ENCODE measurements around the gene SLC22A1.

Gene SLC22A1

DNA sequence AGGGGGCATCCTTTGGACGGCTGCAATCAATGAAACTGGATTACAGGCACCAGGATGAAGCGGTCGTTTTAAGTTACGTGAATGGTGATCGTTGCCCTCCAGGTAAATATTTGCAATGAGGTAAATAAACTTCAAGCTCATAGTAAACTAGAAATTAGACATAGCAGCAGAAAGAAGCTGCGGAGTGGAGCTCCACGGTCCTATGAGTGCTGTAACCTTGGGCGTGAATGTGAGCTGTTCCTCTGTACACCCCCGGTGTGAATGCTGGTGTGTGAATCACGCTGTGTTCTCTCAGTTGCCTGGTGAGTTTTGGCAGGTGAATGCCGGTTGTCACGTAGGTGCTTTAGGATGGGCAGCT is 42.0 kb upstream of the SLC22A1 start:
- Histone ChIP-seq H3K56ac (ENCODE audit: low read length) (no peak overlapping the region), H3K23ac (ENCODE audit: low read length) (no peak overlapping the region), H2BK120ac (ENCODE audit: low read depth, low read length) (no peak overlapping the region), H3K79me2 (ENCODE audit: control insufficient read depth, insufficient read depth, low read length) (no peaks in the 10 kb centered on the region), H3K4ac (ENCODE audit: low read depth, low read length) (no peak overlapping the region), H3K18ac (ENCODE audit: low read length) (no peak overlapping the region), H2BK5ac (ENCODE audit: low read length) (no peak overlapping the region), H4K8ac (ENCODE audit: low read depth, low read length) (no peak overlapping the region), H3K27me3 (ENCODE audit: insufficient read depth, low read length, poor library complexity) (no peaks in the 10 kb centered on the region), H2AK5ac (ENCODE audit: low read length) (no peak overlapping the region), H3K4me3 (ENCODE audit: low read length) (no peak overlapping the region), H3K4me1 (ENCODE audit: control insufficient read depth, low read depth, low read length) (no peaks in the 10 kb centered on the region), H3K36me3 (ENCODE audit: control insufficient read depth, insufficient read depth, low read length) (peaks cover 17% of the 10 kb centered on the region), H3K27ac (ENCODE audit: low read depth, low read length) (no peak overlapping the region), H3K79me1 (ENCODE audit: low read length) (no peaks in the 10 kb centered on the region), H4K5ac (ENCODE audit: low read length) (no peak overlapping the region), H3K4me2 (ENCODE audit: low read length) (no peak overlapping the region), H2BK15ac (replicated peaks; ENCODE audit: low read depth) (no peak overlapping the region), H3K9ac (ENCODE audit: low read length) (no peak overlapping the region)
- WGBS (ENCODE audit: extremely low coverage, insufficient coverage, low lambda C conversion rate): no CpG with 5 or more reads among the region's 12 CpGs
- DNase-seq: no peak

DNA sequence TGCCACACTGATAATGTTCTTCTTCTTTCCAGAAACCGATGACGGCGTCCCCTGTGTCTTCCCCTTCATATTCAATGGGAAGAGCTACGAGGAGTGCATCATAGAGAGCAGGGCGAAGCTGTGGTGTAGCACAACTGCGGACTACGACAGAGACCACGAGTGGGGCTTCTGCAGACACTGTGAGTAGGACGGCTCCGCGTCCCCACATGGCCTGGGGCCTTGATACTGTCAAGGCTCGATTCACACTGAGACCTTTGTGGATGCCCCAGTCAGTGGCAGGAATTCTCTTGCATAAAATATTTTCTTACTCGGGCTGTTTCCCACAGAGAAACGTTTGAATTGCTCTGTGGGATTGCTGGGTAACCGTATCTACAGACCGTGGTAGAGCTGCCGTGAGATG is 41.5 kb upstream of the SLC22A1 start:
- DNase-seq: no peak
- H3K23ac ChIP-seq (ENCODE audit: low read length): no peak overlapping the region
- H3K27me3 ChIP-seq (ENCODE audit: insufficient read depth, low read length, poor library complexity): no peaks in the 10 kb centered on the region
- no peak overlapping the region for H2BK5ac ChIP-seq (ENCODE audit: low read length)
- no peak overlapping the region for H3K18ac ChIP-seq (ENCODE audit: low read length)
- H3K4ac ChIP-seq (ENCODE audit: low read depth, low read length): no peak overlapping the region
- no peaks in the 10 kb centered on the region for H3K79me2 ChIP-seq (ENCODE audit: control insufficient read depth, insufficient read depth, low read length)
- H3K9ac ChIP-seq (ENCODE audit: low read length): no peak overlapping the region
- H3K56ac ChIP-seq (ENCODE audit: low read length): no peak overlapping the region
- H3K4me1 ChIP-seq (ENCODE audit: control insufficient read depth, low read depth, low read length): no peaks in the 10 kb centered on the region
- no peak overlapping the region for H2AK5ac ChIP-seq (ENCODE audit: low read length)
- H4K5ac ChIP-seq (ENCODE audit: low read length): no peak overlapping the region
- H4K8ac ChIP-seq (ENCODE audit: low read depth, low read length): no peak overlapping the region
- no peak overlapping the region for H3K4me2 ChIP-seq (ENCODE audit: low read length)
- peaks cover 17% of the 10 kb centered on the region for H3K36me3 ChIP-seq (ENCODE audit: control insufficient read depth, insufficient read depth, low read length)
- no CpG with 5 or more reads among the region's 17 CpGs for WGBS (ENCODE audit: extremely low coverage, insufficient coverage, low lambda C conversion rate)
- H3K4me3 ChIP-seq (ENCODE audit: low read length): no peak overlapping the region
- no peaks in the 10 kb centered on the region for H3K79me1 ChIP-seq (ENCODE audit: low read length)
- no peak overlapping the region for H2BK15ac ChIP-seq (replicated peaks; ENCODE audit: low read depth)
- H3K27ac ChIP-seq (ENCODE audit: low read depth, low read length): no peak overlapping the region
- no peak overlapping the region for H2BK120ac ChIP-seq (ENCODE audit: low read depth, low read length)

DNA sequence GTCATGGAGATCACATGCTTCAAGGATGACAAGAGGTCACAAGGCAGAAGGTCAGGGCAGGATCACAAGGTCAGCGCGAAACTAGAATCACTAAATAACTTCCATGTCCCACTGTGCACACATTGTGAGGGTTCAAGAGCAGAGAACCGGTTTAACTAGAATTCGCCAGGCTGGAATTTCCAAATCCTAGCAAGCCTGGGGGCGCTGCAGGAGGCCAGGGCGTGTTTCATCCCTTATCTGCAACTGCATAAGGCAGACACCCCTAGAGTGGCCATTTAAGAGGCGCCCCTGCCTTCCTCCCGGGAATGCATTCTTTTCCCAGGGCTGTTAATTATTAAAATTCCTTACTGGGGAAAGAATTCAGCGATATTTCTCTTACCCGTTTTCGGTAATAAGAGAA is 40.2 kb upstream of the SLC22A1 start:
- Histone ChIP-seq H3K79me1 (ENCODE audit: low read length) (no peaks in the 10 kb centered on the region), H3K4me2 (ENCODE audit: low read length) (no peak overlapping the region), H3K27ac (ENCODE audit: low read depth, low read length) (no peak overlapping the region), H3K4me3 (ENCODE audit: low read length) (no peak overlapping the region), H2BK5ac (ENCODE audit: low read length) (no peak overlapping the region), H3K23ac (ENCODE audit: low read length) (no peak overlapping the region), H3K9ac (ENCODE audit: low read length) (no peak overlapping the region), H4K5ac (ENCODE audit: low read length) (no peak overlapping the region), H3K4me1 (ENCODE audit: control insufficient read depth, low read depth, low read length) (no peaks in the 10 kb centered on the region), H3K27me3 (ENCODE audit: insufficient read depth, low read length, poor library complexity) (no peaks in the 10 kb centered on the region), H2BK120ac (ENCODE audit: low read depth, low read length) (no peak overlapping the region), H3K56ac (ENCODE audit: low read length) (no peak overlapping the region), H3K36me3 (ENCODE audit: control insufficient read depth, insufficient read depth, low read length) (peaks cover 14% of the 10 kb centered on the region), H2AK5ac (ENCODE audit: low read length) (no peak overlapping the region), H3K79me2 (ENCODE audit: control insufficient read depth, insufficient read depth, low read length) (no peaks in the 10 kb centered on the region), H3K4ac (ENCODE audit: low read depth, low read length) (no peak overlapping the region), H4K8ac (ENCODE audit: low read depth, low read length) (no peak overlapping the region), H2BK15ac (replicated peaks; ENCODE audit: low read depth) (no peak overlapping the region), H3K18ac (ENCODE audit: low read length) (no peak overlapping the region)
- WGBS (ENCODE audit: extremely low coverage, insufficient coverage, low lambda C conversion rate): no CpG with 5 or more reads among the region's 11 CpGs
- no peak for DNase-seq

DNA sequence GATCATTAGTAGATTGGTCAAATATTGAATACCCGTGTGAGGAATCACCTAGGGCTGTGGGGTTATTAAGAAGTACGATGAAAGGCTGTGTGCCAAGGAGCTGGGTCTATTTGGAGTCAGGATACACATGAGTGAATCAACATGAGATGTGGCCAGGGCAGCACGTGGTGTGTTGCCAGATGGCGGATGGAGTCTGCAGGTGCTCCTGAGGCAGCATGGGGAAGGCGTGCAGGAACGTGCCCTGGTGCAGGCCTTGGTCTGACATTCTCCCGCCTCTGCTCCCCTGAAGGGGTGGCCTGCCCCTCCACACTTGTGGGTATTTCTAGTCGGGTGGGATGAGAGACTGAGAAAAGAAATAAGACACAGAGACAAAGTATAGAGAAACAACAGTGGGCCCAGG is 39.0 kb upstream of the SLC22A1 start:
- Histone ChIP-seq H3K27ac (ENCODE audit: low read depth, low read length) (no peak overlapping the region), H3K23ac (ENCODE audit: low read length) (no peak overlapping the region), H4K5ac (ENCODE audit: low read length) (no peak overlapping the region), H3K79me2 (ENCODE audit: control insufficient read depth, insufficient read depth, low read length) (no peaks in the 10 kb centered on the region), H3K18ac (ENCODE audit: low read length) (no peak overlapping the region), H3K4ac (ENCODE audit: low read depth, low read length) (no peak overlapping the region), H3K4me1 (ENCODE audit: control insufficient read depth, low read depth, low read length) (no peaks in the 10 kb centered on the region), H2AK5ac (ENCODE audit: low read length) (no peak overlapping the region), H4K8ac (ENCODE audit: low read depth, low read length) (no peak overlapping the region), H3K9ac (ENCODE audit: low read length) (no peak overlapping the region), H2BK15ac (replicated peaks; ENCODE audit: low read depth) (no peak overlapping the region), H3K56ac (ENCODE audit: low read length) (no peak overlapping the region), H3K27me3 (ENCODE audit: insufficient read depth, low read length, poor library complexity) (no peaks in the 10 kb centered on the region), H2BK120ac (ENCODE audit: low read depth, low read length) (no peak overlapping the region), H3K4me2 (ENCODE audit: low read length) (no peak overlapping the region), H3K36me3 (ENCODE audit: control insufficient read depth, insufficient read depth, low read length) (peaks cover 14% of the 10 kb centered on the region), H3K79me1 (ENCODE audit: low read length) (no peaks in the 10 kb centered on the region), H3K4me3 (ENCODE audit: low read length) (no peak overlapping the region), H2BK5ac (ENCODE audit: low read length) (no peak overlapping the region)
- DNase-seq: no peak
- WGBS (ENCODE audit: extremely low coverage, insufficient coverage, low lambda C conversion rate): no CpG with 5 or more reads among the region's 8 CpGs

DNA sequence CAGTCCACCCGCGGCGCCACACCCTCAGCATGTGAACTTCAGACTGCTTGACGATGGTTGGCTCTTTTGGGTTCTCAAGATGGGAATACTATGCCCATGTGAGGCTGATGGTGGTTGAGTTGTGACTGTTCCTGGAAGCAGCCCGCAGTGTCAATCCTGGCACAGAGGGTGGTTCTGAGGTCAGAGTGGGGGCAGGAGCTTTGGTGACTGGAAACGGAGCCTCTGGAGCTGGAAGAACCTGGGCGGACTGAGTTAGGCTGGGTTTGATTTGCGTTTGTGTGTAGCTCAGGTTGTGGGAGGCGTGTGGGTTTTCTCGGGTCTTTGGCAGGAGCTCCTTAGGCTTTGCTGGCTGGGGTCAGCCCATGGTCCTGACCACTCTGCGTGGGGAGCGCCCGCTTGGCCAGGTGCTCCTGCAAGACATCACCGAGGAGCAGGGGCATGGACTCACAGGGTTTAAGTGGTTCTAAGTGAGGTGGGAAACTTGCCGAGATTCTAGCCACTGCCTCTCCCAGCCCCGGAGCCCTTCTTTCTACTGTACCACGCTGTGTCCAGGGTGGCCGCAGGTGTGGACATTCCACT is 37.3 kb upstream of the SLC22A1 start:
- no peak overlapping the region for H3K4ac ChIP-seq (ENCODE audit: low read depth, low read length)
- no peak for DNase-seq
- H3K79me2 ChIP-seq (ENCODE audit: control insufficient read depth, insufficient read depth, low read length): no peaks in the 10 kb centered on the region
- no peaks in the 10 kb centered on the region for H3K27me3 ChIP-seq (ENCODE audit: insufficient read depth, low read length, poor library complexity)
- H3K36me3 ChIP-seq (ENCODE audit: control insufficient read depth, insufficient read depth, low read length): peaks cover 6% of the 10 kb centered on the region
- no peak overlapping the region for H3K56ac ChIP-seq (ENCODE audit: low read length)
- no peak overlapping the region for H3K9ac ChIP-seq (ENCODE audit: low read length)
- WGBS (ENCODE audit: extremely low coverage, insufficient coverage, low lambda C conversion rate): no CpG with 5 or more reads among the region's 18 CpGs
- H2BK15ac ChIP-seq (replicated peaks; ENCODE audit: low read depth): no peak overlapping the region
- H3K27ac ChIP-seq (ENCODE audit: low read depth, low read length): no peak overlapping the region
- H2BK5ac ChIP-seq (ENCODE audit: low read length): no peak overlapping the region
- no peaks in the 10 kb centered on the region for H3K79me1 ChIP-seq (ENCODE audit: low read length)
- no peaks in the 10 kb centered on the region for H3K4me1 ChIP-seq (ENCODE audit: control insufficient read depth, low read depth, low read length)
- no peak overlapping the region for H3K4me2 ChIP-seq (ENCODE audit: low read length)
- H2AK5ac ChIP-seq (ENCODE audit: low read length): no peak overlapping the region
- H3K18ac ChIP-seq (ENCODE audit: low read length): no peak overlapping the region
- H3K23ac ChIP-seq (ENCODE audit: low read length): no peak overlapping the region
- no peak overlapping the region for H3K4me3 ChIP-seq (ENCODE audit: low read length)
- no peak overlapping the region for H4K5ac ChIP-seq (ENCODE audit: low read length)
- no peak overlapping the region for H4K8ac ChIP-seq (ENCODE audit: low read depth, low read length)
- H2BK120ac ChIP-seq (ENCODE audit: low read depth, low read length): no peak overlapping the region

DNA sequence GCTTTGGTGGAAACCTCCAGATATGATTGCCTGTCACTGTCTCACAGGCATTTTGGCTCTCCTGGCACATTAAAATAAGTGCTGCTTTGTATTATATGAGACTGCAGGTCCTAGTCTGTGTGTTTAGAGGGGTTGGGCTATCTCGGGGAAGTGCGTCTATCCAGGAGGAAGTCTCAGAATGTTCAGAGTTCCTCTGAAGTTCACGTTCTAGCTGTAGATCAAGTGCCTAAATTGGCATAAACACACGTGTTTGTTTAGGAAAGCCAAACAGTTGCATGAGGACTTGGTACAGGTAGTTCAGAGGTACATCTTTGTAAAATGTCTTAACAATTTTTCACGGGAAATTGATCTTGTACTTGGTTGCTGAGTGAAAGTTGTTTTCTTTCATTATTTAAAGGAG is 36.4 kb upstream of the SLC22A1 start:
- Histone ChIP-seq H2BK5ac (ENCODE audit: low read length) (no peak overlapping the region), H3K4me3 (ENCODE audit: low read length) (no peak overlapping the region), H4K5ac (ENCODE audit: low read length) (no peak overlapping the region), H3K4me1 (ENCODE audit: control insufficient read depth, low read depth, low read length) (no peaks in the 10 kb centered on the region), H4K8ac (ENCODE audit: low read depth, low read length) (no peak overlapping the region), H3K56ac (ENCODE audit: low read length) (no peak overlapping the region), H2BK15ac (replicated peaks; ENCODE audit: low read depth) (no peak overlapping the region), H3K9ac (ENCODE audit: low read length) (no peak overlapping the region), H2BK120ac (ENCODE audit: low read depth, low read length) (no peak overlapping the region), H3K4me2 (ENCODE audit: low read length) (no peak overlapping the region), H3K18ac (ENCODE audit: low read length) (no peak overlapping the region), H3K27ac (ENCODE audit: low read depth, low read length) (no peak overlapping the region), H2AK5ac (ENCODE audit: low read length) (no peak overlapping the region), H3K36me3 (ENCODE audit: control insufficient read depth, insufficient read depth, low read length) (peaks cover 7% of the 10 kb centered on the region), H3K4ac (ENCODE audit: low read depth, low read length) (no peak overlapping the region), H3K27me3 (ENCODE audit: insufficient read depth, low read length, poor library complexity) (no peaks in the 10 kb centered on the region), H3K79me2 (ENCODE audit: control insufficient read depth, insufficient read depth, low read length) (no peaks in the 10 kb centered on the region), H3K79me1 (ENCODE audit: low read length) (no peaks in the 10 kb centered on the region), H3K23ac (ENCODE audit: low read length) (no peak overlapping the region)
- no CpG with 5 or more reads among the region's 5 CpGs for WGBS (ENCODE audit: extremely low coverage, insufficient coverage, low lambda C conversion rate)
- DNase-seq: no peak

All from mesendoderm (in vitro differentiated cells).